ENCODE results near the gene VSIG8. TPM values are rescaled to one million over a fixed set of nuclear protein-coding genes. Genes with fewer than 3 reads are reported as not detected.

The VSIG8 gene
- total and polyA plus RNA-seq, 2 donors (not counting 3 experiments of a cell fraction or from before 2014, with no cell fraction given), result not detected

DNA sequence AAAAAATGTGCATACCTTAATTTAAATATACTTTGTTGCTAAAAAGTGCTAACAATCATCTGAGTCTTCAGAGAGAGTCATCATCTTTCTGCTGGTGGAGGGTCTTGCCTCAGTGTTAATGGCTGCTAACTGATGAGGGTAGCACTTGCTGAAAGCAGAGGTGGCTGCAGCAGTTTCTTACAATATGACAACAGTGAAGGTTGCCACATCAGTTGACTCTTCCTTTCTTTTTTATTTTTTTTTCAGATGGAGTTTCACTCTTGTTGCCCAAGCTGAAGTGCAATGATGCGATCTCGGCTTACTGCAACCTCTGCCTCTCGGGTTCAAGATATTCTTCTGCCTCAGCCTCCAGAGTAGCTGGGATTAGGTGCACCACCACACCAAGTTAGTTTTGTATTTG is 40.1 kb upstream of the VSIG8 start:
- FAIRE-seq (no peak), DNase-seq (ENCODE audit: low read depth, low spot score) (no peak)
- Histone ChIP-seq H3K4me1 (ENCODE audit: control insufficient read depth, extremely low read depth, insufficient read depth, low read length) (no peaks in the 10 kb centered on the region), H4K20me1 (replicated peaks; ENCODE audit: control insufficient read depth, extremely low read depth, insufficient read depth, low read length) (no peaks in the 10 kb centered on the region), H3K9me1 (replicated peaks; ENCODE audit: control insufficient read depth, extremely low read depth, insufficient read depth, low read length) (no peaks in the 10 kb centered on the region), H3K36me3 (ENCODE audit: control insufficient read depth in 2 of 2, extremely low read depth in 1 of 2, insufficient read depth in 2 of 2, low read length in 2 of 2) (no peaks in the 10 kb centered on the region), H3K4me2 (ENCODE audit: insufficient read depth, low read length) (no peak overlapping the region), H3K9me3 (replicated peaks; ENCODE audit: control insufficient read depth, insufficient read depth, low read length) (no peaks in the 10 kb centered on the region), H3K9ac (replicated peaks; ENCODE audit: extremely low read depth, insufficient read depth, low read length) (no peak overlapping the region), H3K79me2 (ENCODE audit: control insufficient read depth, insufficient read depth, low read length) (no peaks in the 10 kb centered on the region), H2AFZ (ENCODE audit: low read depth, low read length) (no peak overlapping the region), H3K4me3 (replicated peaks in 1 of 3; ENCODE audit: insufficient read depth in 1 of 3, low read depth in 1 of 3, low read length in 3 of 3) (no peak overlapping the region), H3K27me3 (ENCODE audit: control insufficient read depth in 2 of 2, insufficient read depth in 2 of 2, low read length in 2 of 2) (no peaks in the 10 kb centered on the region), H3K27ac (ENCODE audit: insufficient read depth, low read depth, low read length) (no peak overlapping the region)
- intact Hi-C loops (cut with micrococcal nuclease) (no loop called here), dilution Hi-C loops (cut with MboI; ENCODE audit: extremely low pct_ligation_motif_present, low sequenced_read_pairs) (no loop called here)
- ChIA-PET CTCF (no interaction called here), POLR2A (no interaction called here)
- BruUV-seq (replicated peaks), result no TSS peak
- TF ChIP-seq POLR2AphosphoS5 (IDR thresholded peaks at IDR 0.05; ENCODE audit: insufficient read depth, low read depth, low read length), result no peak
- TF ChIP-seq, protein P1, sequence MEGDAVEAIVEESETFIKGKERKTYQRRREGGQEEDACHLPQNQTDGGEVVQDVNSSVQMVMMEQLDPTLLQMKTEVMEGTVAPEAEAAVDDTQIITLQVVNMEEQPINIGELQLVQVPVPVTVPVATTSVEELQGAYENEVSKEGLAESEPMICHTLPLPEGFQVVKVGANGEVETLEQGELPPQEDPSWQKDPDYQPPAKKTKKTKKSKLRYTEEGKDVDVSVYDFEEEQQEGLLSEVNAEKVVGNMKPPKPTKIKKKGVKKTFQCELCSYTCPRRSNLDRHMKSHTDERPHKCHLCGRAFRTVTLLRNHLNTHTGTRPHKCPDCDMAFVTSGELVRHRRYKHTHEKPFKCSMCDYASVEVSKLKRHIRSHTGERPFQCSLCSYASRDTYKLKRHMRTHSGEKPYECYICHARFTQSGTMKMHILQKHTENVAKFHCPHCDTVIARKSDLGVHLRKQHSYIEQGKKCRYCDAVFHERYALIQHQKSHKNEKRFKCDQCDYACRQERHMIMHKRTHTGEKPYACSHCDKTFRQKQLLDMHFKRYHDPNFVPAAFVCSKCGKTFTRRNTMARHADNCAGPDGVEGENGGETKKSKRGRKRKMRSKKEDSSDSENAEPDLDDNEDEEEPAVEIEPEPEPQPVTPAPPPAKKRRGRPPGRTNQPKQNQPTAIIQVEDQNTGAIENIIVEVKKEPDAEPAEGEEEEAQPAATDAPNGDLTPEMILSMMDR (IDR thresholded peaks at IDR 0.05; ENCODE audit: extremely low read depth in 1 of 2, insufficient read depth in 1 of 2, low read depth in 1 of 2, low read length in 2 of 2), result no peak
- no peak for TF ChIP-seq GATA2 (IDR thresholded peaks at IDR 0.05; ENCODE audit: insufficient read depth, insufficient read length, low read depth, low read length)
- no peak for TF ChIP-seq MYC (IDR thresholded peaks at IDR 0.05; ENCODE audit: low read depth, low read length)
- no peak for TF ChIP-seq POLR2A (IDR thresholded peaks at IDR 0.05; ENCODE audit: low read depth, low read length)
- TF ChIP-seq JUN (IDR thresholded peaks at IDR 0.05; ENCODE audit: borderline replicate concordance, insufficient read depth, insufficient read length, low read depth), result no peak
- TF ChIP-seq FOS (IDR thresholded peaks at IDR 0.05; ENCODE audit: borderline replicate concordance, insufficient read depth, low read length), result no peak
- TF ChIP-seq, protein P2, sequence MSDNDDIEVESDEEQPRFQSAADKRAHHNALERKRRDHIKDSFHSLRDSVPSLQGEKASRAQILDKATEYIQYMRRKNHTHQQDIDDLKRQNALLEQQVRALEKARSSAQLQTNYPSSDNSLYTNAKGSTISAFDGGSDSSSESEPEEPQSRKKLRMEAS (IDR thresholded peaks at IDR 0.05; ENCODE audit: insufficient read depth, insufficient read length), result no peak
- no peak for TF ChIP-seq EZH2 (IDR thresholded peaks at IDR 0.05; ENCODE audit: borderline replicate concordance, low read depth, low read length, severe bottlenecking)
